ENCODE data around the gene ILF2. TPM values are rescaled to one million over a fixed set of nuclear protein-coding genes. Genes with fewer than 3 reads are reported as not detected.

ILF2 gene
- total and polyA plus RNA-seq, 2 experiments from 2014 or later: 174 to 180 TPM

DNA sequence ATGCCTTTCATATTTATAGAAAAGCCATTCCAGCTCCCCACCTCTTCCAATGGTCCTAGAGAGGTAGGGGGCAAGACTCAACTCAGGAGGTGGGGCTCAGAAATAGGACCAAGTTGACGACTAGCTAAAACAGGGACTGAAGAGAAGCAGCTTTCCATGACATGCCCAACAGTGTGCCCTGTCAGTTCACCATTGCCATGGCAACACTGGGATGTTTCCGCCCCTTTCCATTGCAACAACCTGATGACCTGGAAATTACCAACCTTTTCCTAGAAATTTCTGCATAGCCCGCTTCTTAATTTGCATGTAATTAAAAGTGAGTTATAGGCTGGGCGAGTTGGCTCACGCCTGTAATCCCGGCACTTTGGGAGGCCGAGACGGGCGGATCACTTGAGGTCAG, 34.7 kb upstream of the ILF2 start:
- 95 to 96% methylated on average over 9 of the region's 9 CpGs for WGBS, 2 experiments (ENCODE audit: low coverage in 1 of 2, low lambda C conversion rate in 2 of 2, missing lambda C conversion rate in 2 of 2)
- no peak overlapping the region for H3K4me2 ChIP-seq (ENCODE audit: unreplicated experiment)
- H3K9me2 ChIP-seq (ENCODE audit: insufficient read depth): no peaks in the 10 kb centered on the region
- no peaks in the 10 kb centered on the region for H3K27me3 ChIP-seq (replicated peaks; ENCODE audit: insufficient read depth)
- TF ChIP-seq EZH2phosphoT487 (IDR thresholded peaks at IDR 0.05; ENCODE audit: insufficient read depth, low read depth) (no peak), EZH2 (IDR thresholded peaks at IDR 0.05; ENCODE audit: insufficient read depth, poor library complexity, severe bottlenecking) (no peak)
- no peak overlapping the region for H3K9ac ChIP-seq
- no peak overlapping the region for H3K27ac ChIP-seq
- H3K4me3 ChIP-seq: no peak overlapping the region
- H3F3A ChIP-seq (ENCODE audit: insufficient read depth): peaks cover 5% of the 10 kb centered on the region; the same call in 1 of the 2 replicates
- H3K9me3 ChIP-seq (ENCODE audit: low read depth): no peaks in the 10 kb centered on the region
- H3K36me3 ChIP-seq (ENCODE audit: low read depth): no peaks in the 10 kb centered on the region
- in situ Hi-C loops (cut with MboI): no loop called here
- no peaks in the 10 kb centered on the region for H3K4me1 ChIP-seq (ENCODE audit: insufficient read depth)
- no peaks in the 10 kb centered on the region for H3K79me2 ChIP-seq (ENCODE audit: insufficient read depth)
- no peaks in the 10 kb centered on the region for H4K20me1 ChIP-seq (ENCODE audit: insufficient read depth)
- no peak overlapping the region for H2AFZ ChIP-seq
- no peak for DNase-seq

DNA sequence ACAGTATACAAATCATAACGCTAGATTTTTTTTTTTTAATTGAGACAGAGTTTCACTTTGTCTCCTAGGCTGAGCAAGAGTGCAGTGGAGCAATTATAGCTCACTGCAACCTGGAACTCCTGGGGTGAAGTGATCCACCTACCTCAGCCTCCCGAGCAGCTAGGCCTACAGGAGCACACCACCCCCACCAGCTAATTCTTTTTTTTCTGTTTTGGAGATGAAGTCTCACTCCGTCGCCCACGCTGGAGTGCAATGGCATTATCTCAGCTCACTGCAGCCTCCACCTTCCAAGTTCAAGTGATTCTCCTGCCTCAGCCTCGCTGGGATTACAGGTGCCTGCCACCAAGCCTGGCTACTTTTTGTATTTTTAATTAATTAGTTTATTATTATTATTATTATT, 29.0 kb upstream of the ILF2 start:
- Histone ChIP-seq H4K20me1 (ENCODE audit: insufficient read depth) (no peaks in the 10 kb centered on the region), H3K4me3 (no peak overlapping the region), H2AFZ (no peak overlapping the region), H3K9me3 (ENCODE audit: low read depth) (no peaks in the 10 kb centered on the region), H3K9me2 (ENCODE audit: insufficient read depth) (no peaks in the 10 kb centered on the region), H3F3A (ENCODE audit: insufficient read depth) (peaks cover 10% of the 10 kb centered on the region), H3K27ac (peak overlapping the region; percentile 77), H3K27me3 (replicated peaks; ENCODE audit: insufficient read depth) (no peaks in the 10 kb centered on the region), H3K4me1 (ENCODE audit: insufficient read depth) (peaks cover 32% of the 10 kb centered on the region), H3K79me2 (ENCODE audit: insufficient read depth) (no peaks in the 10 kb centered on the region), H3K4me2 (ENCODE audit: unreplicated experiment) (peak overlapping the region; percentile 30), H3K36me3 (ENCODE audit: low read depth) (no peaks in the 10 kb centered on the region), H3K9ac (no peak overlapping the region)
- in situ Hi-C loops (cut with MboI): no loop called here
- no peak for TF ChIP-seq EZH2phosphoT487 (IDR thresholded peaks at IDR 0.05; ENCODE audit: insufficient read depth, low read depth)
- TF ChIP-seq EZH2 (IDR thresholded peaks at IDR 0.05; ENCODE audit: insufficient read depth, poor library complexity, severe bottlenecking): no peak
- DNase-seq: no peak
- 90 to 93% methylated on average over 6 of the region's 6 CpGs for WGBS, 2 experiments (ENCODE audit: low coverage in 1 of 2, low lambda C conversion rate in 2 of 2, missing lambda C conversion rate in 2 of 2)

DNA sequence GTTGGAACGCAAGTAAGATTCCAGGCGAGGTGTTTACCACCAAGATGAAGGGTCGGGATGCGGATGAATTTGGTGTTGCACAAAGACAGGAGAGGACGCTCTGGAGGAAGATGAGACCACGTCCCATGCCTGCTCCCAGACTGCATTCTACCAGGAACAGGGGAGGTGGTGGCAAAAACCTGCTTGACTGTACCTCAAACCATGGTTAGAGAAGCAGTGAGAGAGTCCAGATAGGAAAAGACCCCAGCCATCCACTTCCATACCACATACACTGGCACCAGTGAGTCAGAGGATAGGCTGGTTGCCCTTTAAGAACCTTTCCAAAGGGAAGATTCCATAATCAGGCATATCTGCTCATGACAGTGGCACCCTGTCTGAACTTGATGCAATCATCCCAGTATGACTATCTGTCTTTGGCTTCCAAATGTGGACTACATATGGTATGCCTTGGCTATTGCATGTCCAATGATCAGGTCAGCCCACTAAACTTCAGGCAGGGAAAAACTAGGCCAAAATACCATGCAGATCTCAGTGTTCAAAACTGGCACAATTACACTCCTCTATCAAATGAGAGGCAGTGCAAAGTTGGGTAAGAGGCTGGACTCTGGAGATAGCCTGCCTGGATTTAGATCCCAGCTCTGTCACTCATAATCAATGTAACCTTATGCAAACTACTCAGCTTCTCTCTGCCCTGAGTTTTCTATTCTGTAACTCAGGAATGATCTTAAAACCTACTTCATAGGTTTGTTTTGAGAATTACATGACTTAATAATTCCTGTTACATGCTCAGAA, 28.3 kb upstream of the ILF2 start:
- no peak overlapping the region for H3K4me3 ChIP-seq
- peak overlapping the region; percentile 39 for H3K4me2 ChIP-seq (ENCODE audit: unreplicated experiment)
- H3K4me1 ChIP-seq (ENCODE audit: insufficient read depth): peaks cover 32% of the 10 kb centered on the region
- H2AFZ ChIP-seq: peak overlapping the region; percentile 28; the same call in 1 of the 2 replicates
- H3F3A ChIP-seq (ENCODE audit: insufficient read depth): peaks cover 10% of the 10 kb centered on the region
- no peaks in the 10 kb centered on the region for H3K9me2 ChIP-seq (ENCODE audit: insufficient read depth)
- H3K79me2 ChIP-seq (ENCODE audit: insufficient read depth): no peaks in the 10 kb centered on the region
- H3K9ac ChIP-seq: no peak overlapping the region
- H3K36me3 ChIP-seq (ENCODE audit: low read depth): no peaks in the 10 kb centered on the region
- no peaks in the 10 kb centered on the region for H4K20me1 ChIP-seq (ENCODE audit: insufficient read depth)
- peak; percentile 89 for DNase-seq
- TF ChIP-seq EZH2 (IDR thresholded peaks at IDR 0.05; ENCODE audit: insufficient read depth, poor library complexity, severe bottlenecking) (no peak), EZH2phosphoT487 (IDR thresholded peaks at IDR 0.05; ENCODE audit: insufficient read depth, low read depth) (no peak)
- in situ Hi-C loops (cut with MboI): no loop called here
- no peaks in the 10 kb centered on the region for H3K27me3 ChIP-seq (replicated peaks; ENCODE audit: insufficient read depth)
- 94 to 97% methylated on average over 6 of the region's 6 CpGs for WGBS, 2 experiments (ENCODE audit: low coverage in 1 of 2, low lambda C conversion rate in 2 of 2, missing lambda C conversion rate in 2 of 2)
- peak overlapping the region; percentile 77 for H3K27ac ChIP-seq
- H3K9me3 ChIP-seq (ENCODE audit: low read depth): no peaks in the 10 kb centered on the region

DNA sequence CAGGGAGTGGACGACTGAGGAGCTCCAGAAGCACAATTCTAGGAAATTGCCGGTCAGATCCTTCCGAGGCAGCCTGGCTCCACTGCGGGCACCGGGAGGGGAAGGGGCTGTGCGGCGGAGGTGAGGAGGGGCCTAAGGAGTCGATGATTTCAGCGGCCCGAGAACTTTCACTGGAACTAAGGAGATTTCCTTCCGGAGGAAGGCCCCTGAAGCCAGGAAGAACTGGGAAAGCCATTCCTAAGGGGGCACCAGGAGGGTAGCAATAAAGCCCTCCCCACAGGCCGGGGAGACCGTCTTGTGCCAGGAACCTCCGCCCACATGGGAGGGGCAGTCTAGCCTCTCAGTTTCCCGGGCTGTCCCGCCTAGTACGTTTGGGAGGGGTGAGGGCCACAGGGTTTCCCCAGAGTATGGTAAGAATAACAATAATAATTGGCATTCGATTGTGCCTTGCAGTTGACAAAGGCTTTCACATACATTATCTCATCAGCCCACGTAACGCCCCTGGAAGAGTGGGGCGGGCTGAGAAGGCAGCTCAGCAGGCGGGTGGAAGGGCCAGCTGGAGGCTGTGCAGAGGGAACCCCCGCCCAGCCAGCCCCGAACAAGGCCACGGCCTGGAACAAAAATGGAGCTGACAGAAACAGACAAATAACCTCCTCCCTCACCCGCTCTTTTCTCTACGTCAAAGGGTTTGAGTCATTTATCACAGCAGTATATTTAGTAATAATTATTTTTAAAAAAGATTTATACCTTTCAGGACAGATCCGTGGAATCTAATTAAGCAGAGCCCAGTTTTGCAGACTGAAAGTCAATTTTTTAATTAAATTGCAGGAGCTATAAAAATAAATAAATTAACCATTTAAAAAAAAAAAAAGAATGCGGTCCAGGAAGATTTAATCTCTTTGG, 27.5 kb upstream of the ILF2 start:
- in situ Hi-C loops (cut with MboI): no loop called here
- no peaks in the 10 kb centered on the region for H3K9me3 ChIP-seq (ENCODE audit: low read depth)
- 19 to 20% methylated on average over 28 to 29 of the region's 29 CpGs for WGBS, 2 experiments (ENCODE audit: low coverage in 1 of 2, low lambda C conversion rate in 2 of 2, missing lambda C conversion rate in 2 of 2)
- peak overlapping the region; percentile 39 for H3K4me2 ChIP-seq (ENCODE audit: unreplicated experiment)
- no peak for TF ChIP-seq EZH2phosphoT487 (IDR thresholded peaks at IDR 0.05; ENCODE audit: insufficient read depth, low read depth)
- no peak for TF ChIP-seq EZH2 (IDR thresholded peaks at IDR 0.05; ENCODE audit: insufficient read depth, poor library complexity, severe bottlenecking)
- no peaks in the 10 kb centered on the region for H3K9me2 ChIP-seq (ENCODE audit: insufficient read depth)
- no peaks in the 10 kb centered on the region for H3K79me2 ChIP-seq (ENCODE audit: insufficient read depth)
- peaks cover 32% of the 10 kb centered on the region for H3K4me1 ChIP-seq (ENCODE audit: insufficient read depth)
- peak overlapping the region; percentile 58 for H3K9ac ChIP-seq
- peak overlapping the region; percentile 98 for H2AFZ ChIP-seq
- DNase-seq: peak; percentile 63
- H3K36me3 ChIP-seq (ENCODE audit: low read depth): no peaks in the 10 kb centered on the region
- peak overlapping the region; percentile 77 for H3K27ac ChIP-seq
- H3F3A ChIP-seq (ENCODE audit: insufficient read depth): peaks cover 10% of the 10 kb centered on the region
- H3K27me3 ChIP-seq (replicated peaks; ENCODE audit: insufficient read depth): no peaks in the 10 kb centered on the region
- no peaks in the 10 kb centered on the region for H4K20me1 ChIP-seq (ENCODE audit: insufficient read depth)
- H3K4me3 ChIP-seq: no peak overlapping the region

Data from GM23248 (cell line).